Kidney epithelial cell (primary cell): ENCODE data around the gene MAFG. TPM values are rescaled to one million over a fixed set of nuclear protein-coding genes. Genes with fewer than 3 reads are reported as not detected.

ENCODE experiments used
- DNase-seq: peaks from one replicate; pipeline ENCODE4 v3.0.0-alpha.2; 2010; ENCODE audit warnings: low read depth
- H3K27me3 ChIP-seq: 2 replicates; pipeline ENCODE4 v1.6.0; 2011; ENCODE audit warnings: low read length; ENCODE audit not compliant: control insufficient read depth, insufficient read depth
- H3K36me3 ChIP-seq: 2 replicates; pipeline ENCODE4 v1.5.1; 2011; ENCODE audit warnings: low read length; ENCODE audit not compliant: control insufficient read depth, insufficient read depth
- H3K4me3 ChIP-seq: 2 replicates; pipeline ENCODE4 v1.5.1; 2011; ENCODE audit warnings: low read depth, mild to moderate bottlenecking, control low read depth, low read length
- total RNA-seq: library from RNA; depleted of rRNA; stranded (reverse); fragments of >200 nt; gene quantifications from 2 replicates; pipeline ENCODE4 v1.2.3, GENCODE V29; 2015
- TF ChIP-seq, protein P1 (sequence below): IDR thresholded peaks from 2 replicates; pipeline ENCODE4 v1.5.1; 2011; ENCODE audit warnings: mild to moderate bottlenecking, moderate library complexity, low read length, control low read depth, inconsistent platforms; ENCODE audit not compliant: insufficient read depth, poor library complexity, severe bottlenecking

Gene MAFG
- total RNA-seq, 1 donor from 2014 or later = 41.1 TPM

DNA sequence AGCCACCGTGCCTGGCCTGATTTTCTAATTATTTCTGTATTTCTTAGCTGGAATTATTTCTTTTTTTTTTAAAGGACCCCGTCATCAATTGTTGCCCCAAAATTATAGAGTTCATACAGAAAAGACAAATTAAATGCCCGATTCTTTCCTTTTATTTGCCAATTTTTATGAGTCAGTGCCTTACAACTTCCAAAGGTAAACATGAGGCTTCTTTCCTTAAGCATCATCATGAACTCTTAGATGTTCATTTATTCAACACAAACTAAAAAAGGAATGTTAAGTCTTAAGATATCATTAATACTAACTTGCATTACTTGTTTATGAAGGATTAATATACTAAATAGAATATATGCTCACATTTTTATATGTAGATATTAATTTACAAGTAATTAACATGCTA is 49.2 kb downstream of the MAFG start:
- H3K36me3 ChIP-seq = no peaks in the 10 kb centered on the region
- no peak for DNase-seq
- H3K27me3 ChIP-seq = no peaks in the 10 kb centered on the region
- no peak overlapping the region for H3K4me3 ChIP-seq
- TF ChIP-seq, protein P1, sequence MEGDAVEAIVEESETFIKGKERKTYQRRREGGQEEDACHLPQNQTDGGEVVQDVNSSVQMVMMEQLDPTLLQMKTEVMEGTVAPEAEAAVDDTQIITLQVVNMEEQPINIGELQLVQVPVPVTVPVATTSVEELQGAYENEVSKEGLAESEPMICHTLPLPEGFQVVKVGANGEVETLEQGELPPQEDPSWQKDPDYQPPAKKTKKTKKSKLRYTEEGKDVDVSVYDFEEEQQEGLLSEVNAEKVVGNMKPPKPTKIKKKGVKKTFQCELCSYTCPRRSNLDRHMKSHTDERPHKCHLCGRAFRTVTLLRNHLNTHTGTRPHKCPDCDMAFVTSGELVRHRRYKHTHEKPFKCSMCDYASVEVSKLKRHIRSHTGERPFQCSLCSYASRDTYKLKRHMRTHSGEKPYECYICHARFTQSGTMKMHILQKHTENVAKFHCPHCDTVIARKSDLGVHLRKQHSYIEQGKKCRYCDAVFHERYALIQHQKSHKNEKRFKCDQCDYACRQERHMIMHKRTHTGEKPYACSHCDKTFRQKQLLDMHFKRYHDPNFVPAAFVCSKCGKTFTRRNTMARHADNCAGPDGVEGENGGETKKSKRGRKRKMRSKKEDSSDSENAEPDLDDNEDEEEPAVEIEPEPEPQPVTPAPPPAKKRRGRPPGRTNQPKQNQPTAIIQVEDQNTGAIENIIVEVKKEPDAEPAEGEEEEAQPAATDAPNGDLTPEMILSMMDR = no peak

- no peaks in the 10 kb centered on the region for H3K27me3 ChIP-seq
- no peak for DNase-seq
- no peak overlapping the region for H3K4me3 ChIP-seq
- H3K36me3 ChIP-seq = no peaks in the 10 kb centered on the region
- TF ChIP-seq, protein P1 = no peak
These were observed 50.0 kb downstream of the MAFG start for GRCh38 chr17:81877569-81877968.

- H3K4me3 ChIP-seq = peak overlapping the region; percentile 84
- H3K27me3 ChIP-seq = no peaks in the 10 kb centered on the region
- TF ChIP-seq, protein P1 = no peak
- peak; percentile 39 for DNase-seq
- H3K36me3 ChIP-seq = peaks cover 3% of the 10 kb centered on the region
These were observed 55.9 kb downstream of the MAFG start for GRCh38 chr17:81871387-81872230.

- H3K27me3 ChIP-seq = no peaks in the 10 kb centered on the region
- DNase-seq = no peak
- peak within 1 kb of the TSS; percentile 84 for H3K4me3 ChIP-seq
- peaks cover 3% of the 10 kb centered on the region for H3K36me3 ChIP-seq
- TF ChIP-seq, protein P1 = no peak
These were observed 56.6 kb downstream of the MAFG start, which contains the start of gene ARHGDIA for GRCh38 chr17:81870981-81871386. Gene ARHGDIA (minus strand): TSS chr17:81871337. CDS start chr17:81869930, 1,407 bp downstream.

GRCh38 chr17:81870131-81870980 is 57.2 kb downstream of the MAFG start:
- peaks cover 3% of the 10 kb centered on the region for H3K36me3 ChIP-seq
- TF ChIP-seq, protein P1 = no peak
- no peak for DNase-seq
- no peaks in the 10 kb centered on the region for H3K27me3 ChIP-seq
- peak overlapping the region; percentile 84 for H3K4me3 ChIP-seq
